GM19099 (cell line): ENCODE results near the gene PRPF40B.

Experiments
- POLR2A ChIP-seq: IDR thresholded peaks from 3 replicates; pipeline ENCODE4 v1.6.1; 2011; ENCODE audit warnings: low read depth; ENCODE audit not compliant: insufficient read length; ENCODE audit errors: extremely low read depth

Gene PRPF40B

DNA sequence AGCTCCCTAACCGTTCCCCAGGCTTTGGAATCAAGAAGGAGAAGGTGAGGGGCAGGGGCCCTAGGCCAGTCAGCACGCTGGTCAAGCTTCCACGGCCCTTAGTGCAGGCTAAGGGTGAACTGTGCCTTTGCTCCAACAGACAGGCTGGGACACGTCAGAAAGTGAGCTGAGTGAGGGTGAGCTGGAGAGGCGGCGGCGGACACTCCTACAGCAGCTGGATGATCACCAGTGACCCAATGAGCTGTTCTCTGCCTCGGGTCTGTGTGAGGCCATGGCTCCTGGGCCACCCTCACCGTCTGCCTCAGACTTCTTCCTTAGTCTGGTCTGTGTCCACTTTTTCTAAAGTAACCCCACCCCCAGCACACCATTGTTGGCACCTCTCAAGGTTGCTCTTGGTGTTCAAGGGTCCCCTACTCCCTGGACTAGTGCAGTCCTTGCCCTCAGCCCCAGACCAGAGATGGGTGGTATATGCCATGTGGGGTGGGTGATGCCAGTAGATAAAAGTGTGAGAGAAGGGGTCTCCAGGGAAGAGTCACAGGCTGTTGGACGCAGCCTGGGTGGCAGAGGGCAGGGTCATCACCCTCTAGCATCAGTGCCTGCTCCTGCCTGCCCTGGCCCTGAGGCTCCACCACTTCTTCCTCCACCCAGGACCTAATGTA, 20.7 kb downstream of the PRPF40B start:
- no peak for TF ChIP-seq POLR2A

DNA sequence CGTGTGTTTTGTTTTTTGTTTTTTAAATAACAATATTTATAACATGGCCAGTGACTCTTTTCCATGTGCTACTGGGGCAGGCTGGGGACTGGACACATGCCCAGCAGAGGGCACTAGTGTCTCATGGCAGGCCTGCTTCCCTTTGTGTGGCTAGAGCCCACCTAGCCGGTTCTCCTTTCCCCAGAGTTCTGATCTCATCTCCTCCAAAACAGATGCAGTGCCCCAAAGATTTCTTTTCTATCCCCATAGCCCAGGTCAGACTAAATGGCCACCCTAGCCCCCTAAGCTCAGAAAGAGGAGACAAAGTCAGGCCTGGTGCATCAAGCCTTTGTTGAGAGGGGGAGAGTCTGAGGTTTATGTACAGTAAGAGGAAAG, 21.2 kb downstream of the PRPF40B start:
- no peak for TF ChIP-seq POLR2A

DNA sequence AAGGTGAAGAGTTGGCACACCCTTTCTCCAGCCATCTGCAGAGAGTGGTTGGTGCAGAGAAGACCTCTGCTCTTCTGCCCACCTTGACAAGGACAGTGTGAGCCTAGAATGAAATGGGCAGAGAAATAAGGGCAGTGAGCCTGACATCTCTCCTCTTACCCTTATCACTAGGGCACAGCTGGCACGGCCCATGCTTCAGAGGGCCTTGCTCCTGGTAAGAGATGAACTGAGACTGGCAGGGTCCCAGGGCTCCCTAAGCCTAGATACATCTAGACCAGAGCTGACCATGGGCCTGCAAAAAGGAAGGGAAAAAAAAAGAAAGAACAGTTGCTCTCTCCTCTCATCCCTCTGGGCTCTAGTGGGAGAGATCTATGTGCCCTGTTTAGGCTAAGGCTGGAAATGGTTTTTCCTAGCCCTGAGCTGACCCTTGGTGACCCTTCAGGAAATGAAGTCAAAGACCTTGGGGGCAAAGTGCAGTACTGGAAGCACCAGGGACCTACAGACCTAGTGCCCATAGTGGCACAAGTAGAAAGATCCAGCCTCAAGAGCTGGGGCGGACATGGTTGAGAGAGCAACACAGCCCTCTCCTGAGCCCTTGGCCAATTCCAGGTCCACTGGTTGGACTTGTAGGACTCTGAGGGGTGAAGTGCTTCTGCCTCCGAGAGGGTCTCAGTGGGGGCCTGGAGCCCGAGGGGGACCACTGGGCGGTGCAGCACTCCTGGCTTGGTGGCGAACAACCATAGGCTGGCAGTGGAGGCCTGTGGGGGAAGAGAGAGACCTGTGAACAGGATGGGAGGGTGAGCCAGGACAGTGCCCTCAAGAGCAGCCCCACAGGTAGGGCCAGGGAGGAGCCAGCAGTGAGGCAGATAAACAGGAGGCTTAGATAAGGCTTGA, 22.0 kb downstream of the PRPF40B start:
- no peak for TF ChIP-seq POLR2A

DNA sequence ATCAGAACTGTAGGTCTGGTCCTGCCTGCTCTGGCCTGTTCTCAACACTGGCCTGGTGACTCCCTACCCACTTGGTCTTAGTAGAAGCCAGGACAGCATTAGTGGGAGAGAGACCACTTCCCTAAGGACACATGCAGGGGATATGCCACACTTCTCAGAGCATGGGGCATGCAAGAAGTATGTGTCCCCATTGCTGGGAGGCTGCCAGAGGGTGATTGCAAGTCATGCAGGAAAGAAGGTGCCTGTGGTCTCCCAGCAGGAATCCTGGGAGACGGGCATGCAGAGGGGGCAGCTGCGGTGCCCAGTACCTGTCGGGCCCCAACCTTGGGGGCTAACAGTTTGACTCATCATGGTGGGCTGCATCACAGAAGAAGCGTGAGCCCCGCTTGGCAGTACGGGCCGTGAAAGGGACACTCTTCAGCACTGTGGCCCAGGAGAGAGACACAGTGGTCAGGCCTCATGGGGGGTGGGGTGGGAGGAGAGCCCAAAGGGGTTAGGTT, 23.0 kb downstream of the PRPF40B start:
- TF ChIP-seq POLR2A = no peak

DNA sequence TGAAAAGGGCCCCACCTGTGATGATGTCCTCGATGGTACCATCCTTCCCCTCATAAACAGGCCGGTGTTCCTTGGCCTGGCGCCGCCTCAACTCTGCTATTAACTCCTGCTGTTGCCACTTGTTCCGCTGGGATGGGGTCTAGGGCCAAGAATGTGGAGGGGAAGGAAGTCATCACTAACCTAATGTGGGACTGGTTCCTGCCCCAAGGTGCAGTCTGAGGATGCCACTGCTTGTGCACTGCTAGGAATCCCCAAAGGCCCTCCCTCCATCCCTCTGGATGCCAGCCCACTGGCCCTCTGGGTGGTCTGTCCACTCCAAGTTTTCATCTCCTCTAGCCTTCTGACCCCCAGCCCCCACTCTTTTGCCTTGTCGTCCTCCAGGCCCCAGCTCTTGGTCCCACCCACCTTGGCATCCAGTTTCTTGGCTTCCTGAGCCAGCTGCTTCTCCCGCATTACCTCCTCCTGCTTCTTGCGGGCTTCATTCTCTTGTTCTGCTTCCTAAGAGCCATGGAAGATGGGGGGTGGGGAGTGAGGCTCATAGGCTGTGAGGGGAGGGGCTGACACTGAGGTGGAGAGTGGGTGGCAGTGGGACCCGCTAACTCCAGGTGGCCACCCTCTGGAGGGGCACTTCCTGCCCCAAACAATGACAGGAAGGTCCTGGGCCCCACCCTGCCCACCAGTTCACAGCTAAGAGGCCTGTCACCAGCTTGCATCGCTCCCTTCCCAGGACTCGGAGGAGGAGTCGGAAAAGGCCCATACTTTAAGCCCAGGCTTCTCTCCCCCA, 23.7 kb downstream of the PRPF40B start:
- TF ChIP-seq POLR2A = no peak

DNA sequence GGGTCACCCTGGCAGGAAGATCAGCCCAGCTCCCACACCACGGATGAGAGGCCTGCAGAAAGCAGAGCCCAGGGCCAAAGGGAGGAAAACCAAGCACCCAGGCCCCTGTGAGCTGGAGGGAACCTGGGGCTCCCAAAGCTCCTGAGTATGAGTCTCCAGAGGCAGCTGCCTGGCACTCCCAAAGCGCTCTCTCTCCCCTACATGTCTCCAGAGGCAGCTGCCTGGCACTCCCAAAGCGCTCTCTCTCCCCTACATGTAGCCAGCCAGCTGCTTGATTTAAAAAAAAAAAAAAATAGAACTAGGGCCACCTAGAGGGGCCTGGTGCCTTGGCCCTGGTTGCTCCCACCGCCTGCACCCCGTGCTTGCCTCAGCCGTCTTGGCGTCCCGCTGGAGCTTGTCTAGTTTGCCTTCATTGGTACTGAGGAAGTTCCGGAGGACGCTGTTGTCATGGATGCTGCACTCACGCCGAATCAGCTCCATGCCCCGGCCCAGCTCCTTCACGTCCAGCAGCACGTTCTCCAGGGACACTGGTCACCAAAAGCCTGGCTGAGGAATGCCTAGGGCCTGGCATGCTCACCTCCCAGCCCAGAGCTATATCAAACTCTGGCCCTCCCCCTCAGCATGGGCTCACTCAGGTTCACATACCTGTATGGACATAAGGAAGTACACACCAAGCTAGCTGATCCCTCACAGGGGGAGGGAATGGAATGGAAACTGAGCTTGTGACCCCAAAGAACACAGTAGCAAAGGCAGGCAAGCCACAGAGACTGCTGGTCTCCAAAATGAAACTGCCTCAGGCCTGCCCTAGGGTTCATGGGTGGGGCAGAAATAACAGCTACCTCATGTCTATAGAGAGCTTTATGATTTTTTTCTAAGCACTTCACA, 24.7 kb downstream of the PRPF40B start:
- no peak for TF ChIP-seq POLR2A

DNA sequence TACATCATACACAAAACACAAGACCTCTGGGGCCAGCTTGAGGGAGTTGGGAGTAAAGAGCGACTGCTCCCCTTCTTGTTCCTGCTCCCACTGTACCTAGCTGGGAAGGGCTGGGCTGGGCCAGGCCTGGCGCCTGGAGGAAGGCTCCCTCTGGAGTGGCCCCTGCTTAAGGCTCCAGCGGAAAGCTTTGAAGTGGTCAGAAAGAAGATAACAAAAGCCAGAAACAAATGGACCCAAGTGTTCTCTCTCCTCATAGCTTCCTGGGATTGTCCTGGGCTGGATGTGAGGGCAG, 25.3 kb downstream of the PRPF40B start:
- no peak for TF ChIP-seq POLR2A

DNA sequence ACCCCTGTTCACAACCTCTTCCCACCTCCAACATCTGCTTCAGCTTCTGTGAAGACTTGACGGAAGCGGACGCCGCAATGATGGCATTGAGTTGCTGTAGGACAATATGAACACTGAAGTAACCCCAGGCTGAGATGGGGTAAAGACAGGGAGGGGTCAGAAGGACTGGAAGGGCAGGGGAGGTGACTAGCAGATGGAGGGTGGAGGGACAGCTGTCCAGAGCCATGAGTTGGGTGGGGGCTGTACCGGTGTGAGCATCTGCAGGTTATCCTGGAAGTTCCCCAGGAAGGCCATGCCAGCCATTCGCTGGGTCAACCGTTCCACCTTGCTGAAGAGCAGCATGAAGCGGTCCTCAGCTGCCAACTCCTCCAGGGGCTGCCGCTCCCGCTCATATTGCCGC, 26.1 kb downstream of the PRPF40B start:
- no peak for TF ChIP-seq POLR2A

DNA sequence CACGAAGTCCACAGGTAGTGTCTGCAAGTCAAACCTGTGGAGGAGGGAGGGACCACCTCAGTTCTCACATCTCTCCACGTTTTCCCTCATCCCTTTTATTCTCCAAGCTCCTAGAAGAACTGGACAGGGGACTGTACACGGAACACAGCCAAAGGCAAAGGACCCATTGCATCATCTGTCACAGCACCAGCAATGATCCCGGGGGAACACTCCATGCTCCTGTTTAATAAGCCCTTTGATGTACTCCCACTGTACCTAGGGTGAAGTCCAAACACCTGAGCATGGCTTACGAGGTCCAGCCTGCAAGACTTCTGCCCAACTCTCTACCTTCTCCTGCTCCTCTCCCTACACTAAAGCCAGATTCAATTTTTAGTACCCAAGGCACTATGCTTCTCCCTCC, 26.5 kb downstream of the PRPF40B start:
- TF ChIP-seq POLR2A = no peak

DNA sequence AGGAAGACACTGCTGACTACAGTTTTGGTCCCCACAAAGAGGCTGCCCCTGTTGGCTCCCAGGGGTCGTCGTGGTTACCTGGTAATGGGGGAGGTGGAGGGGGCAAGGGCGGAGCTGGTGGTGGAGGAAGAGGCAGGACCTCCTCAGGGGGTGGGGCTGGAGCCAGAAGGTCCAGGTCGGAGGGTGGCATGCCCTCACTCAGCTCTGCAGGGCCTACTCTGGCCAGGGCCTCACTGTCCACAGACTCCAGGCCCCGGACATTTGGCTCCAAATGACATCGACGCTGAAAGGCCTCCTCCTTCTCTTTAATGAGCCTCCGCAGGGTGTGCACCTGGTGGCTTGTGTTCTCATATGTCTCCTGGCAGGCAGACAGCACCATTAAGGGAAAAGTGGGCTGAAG, 28.5 kb downstream of the PRPF40B start:
- TF ChIP-seq POLR2A = no peak

DNA sequence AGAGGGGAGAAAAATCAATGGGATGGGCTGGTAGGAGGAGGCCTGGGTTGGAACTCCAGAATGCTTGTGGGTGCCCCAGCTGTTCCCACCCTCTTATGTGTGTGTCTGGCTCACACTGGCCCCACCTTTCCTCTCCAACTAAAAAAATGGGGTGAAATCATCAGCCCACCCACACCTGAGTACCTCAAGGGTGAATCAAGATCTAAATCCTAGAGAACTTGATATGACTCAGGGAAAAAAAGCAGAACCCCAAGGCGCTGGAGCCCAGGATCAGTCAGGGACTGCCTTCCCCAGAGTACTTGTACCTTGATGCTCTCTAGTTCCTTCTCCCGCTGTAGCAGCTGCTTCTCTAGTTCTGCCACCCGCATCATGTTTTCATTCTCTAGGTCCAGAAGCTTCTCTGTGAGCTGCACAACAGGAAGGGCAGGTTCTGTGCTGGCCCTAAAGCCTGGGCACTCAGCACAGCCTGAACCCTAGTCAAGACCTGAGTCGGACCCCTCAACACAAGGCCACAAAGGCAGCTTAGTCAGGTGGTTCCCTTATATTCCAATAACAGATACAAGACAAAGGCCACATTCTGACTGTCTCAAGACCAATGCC, 29.7 kb downstream of the PRPF40B start:
- no peak for TF ChIP-seq POLR2A

DNA sequence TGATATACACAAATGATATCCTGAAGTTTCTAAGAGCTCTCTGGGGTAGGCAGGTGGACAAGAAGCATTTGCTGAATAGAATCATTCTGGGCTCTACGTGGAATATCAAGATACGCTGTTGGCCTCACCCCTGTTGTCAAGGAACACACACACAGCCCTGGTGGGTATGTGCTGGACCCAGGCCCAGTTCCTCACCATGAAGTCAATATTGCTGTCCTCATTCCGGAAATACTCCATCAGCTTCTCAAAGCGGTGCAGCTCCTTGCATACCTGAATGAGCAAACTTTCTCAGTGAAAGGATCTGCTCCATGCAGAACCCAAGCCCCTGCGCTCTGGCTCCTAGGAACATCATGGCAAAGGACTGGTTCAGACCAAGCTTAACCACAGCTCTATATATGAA, 31.4 kb downstream of the PRPF40B start:
- no peak for TF ChIP-seq POLR2A

DNA sequence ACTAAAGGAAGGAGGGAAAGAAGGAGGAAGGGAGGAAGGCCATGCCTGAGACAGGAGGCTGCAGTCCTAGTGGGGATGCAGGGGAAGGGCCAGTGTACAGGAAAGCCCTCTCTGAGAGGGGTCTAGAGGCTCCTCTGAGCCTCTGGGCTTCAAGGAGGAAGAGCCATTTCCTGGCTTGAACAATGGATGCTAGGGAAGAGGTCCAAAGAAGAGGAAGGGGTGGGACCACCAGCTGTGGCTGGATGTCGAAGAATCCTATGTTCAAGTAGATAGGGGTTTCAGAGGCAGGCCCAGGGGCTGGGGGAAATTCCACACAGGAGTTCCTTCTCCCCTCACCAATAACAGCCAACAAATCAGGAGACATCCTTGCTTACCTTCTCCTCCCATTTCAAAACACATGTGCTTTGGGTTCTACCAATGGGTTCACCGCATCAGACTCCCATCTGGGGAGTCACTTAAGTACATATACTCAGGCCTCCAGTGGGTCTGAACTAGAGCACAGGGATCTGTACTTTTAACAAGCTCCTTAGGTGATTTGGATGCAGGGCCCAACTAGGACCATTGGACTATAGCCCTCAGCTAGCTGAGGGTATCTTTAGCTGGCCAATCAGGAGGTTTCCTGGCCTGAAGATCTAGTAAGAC, 32.4 kb downstream of the PRPF40B start:
- no peak for TF ChIP-seq POLR2A

DNA sequence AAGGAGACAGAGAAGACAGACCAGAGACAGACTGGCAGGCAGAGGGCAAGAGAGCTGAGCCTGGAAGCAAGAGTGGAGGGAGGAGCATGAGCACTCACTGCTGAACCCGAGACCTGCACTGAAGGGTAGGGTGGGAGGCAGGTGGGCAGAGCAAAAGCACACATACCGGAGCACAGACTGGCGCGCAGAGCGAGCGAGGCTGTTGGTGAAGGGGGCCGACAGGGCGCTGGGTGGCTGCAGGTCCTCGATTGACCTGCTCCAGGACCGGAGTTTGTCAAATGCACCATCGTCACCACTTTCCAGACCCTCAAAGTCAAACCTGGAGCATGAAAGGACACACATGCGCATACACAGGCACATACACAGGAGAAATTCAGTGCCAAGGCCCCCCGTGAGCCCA, 34.9 kb downstream of the PRPF40B start:
- TF ChIP-seq POLR2A = no peak
